NOMO-1 (cell line): ENCODE measurements around the gene UVRAG.

ENCODE experiments used
- DNase-seq, 2 experiments: peaks; one replicate each; lab custom pipeline; 2025; ENCODE audit not compliant: unreplicated experiment in 2 of 2; lab: John Stamatoyannopoulos, UW

UVRAG gene

GRCh38 chr11:75814677-75815344, at the start of gene UVRAG:
Gene UVRAG (plus strand): TSS chr11:75815210. CDS start chr11:75815408, 198 bp downstream.
- DNase-seq, result peak; percentile 99

- DNase-seq, result no peak
These were observed 48.4 kb upstream of the UVRAG start for GRCh38 chr11:75766443-75767227.

- no peak for DNase-seq
These were observed 47.8 kb upstream of the UVRAG start for GRCh38 chr11:75767228-75767572.

- no peak for DNase-seq
These were observed 47.3 kb upstream of the UVRAG start for GRCh38 chr11:75767793-75768111.

- peak; percentile 73 to 89 for DNase-seq
These were observed 46.7 kb upstream of the UVRAG start, which contains the start of gene DGAT2 for GRCh38 chr11:75768112-75768908. Gene DGAT2 (plus strand): TSS chr11:75768778. CDS start chr11:75768992, 214 bp downstream.

- no peak for DNase-seq
These were observed 45.9 kb upstream of the UVRAG start for GRCh38 chr11:75768909-75769771.

GRCh38 chr11:75770102-75770501, 44.9 kb upstream of the UVRAG start:
- DNase-seq, result peak in 1 of 2 experiments; percentile 6

- DNase-seq, result peak; percentile 86 to 90
These were observed 43.2 kb upstream of the UVRAG start for GRCh38 chr11:75771646-75772410.

- peak; percentile 68 to 81 for DNase-seq
These were observed 41.2 kb upstream of the UVRAG start for GRCh38 chr11:75773595-75774353.

GRCh38 chr11:75775056-75775455, 40.0 kb upstream of the UVRAG start:
- DNase-seq, result no peak

- no peak for DNase-seq
These were observed 38.5 kb upstream of the UVRAG start for GRCh38 chr11:75776546-75776945.

GRCh38 chr11:75777461-75778110, 37.4 kb upstream of the UVRAG start:
- DNase-seq, result peak; percentile 24 to 62

GRCh38 chr11:75778962-75779361, 36.0 kb upstream of the UVRAG start:
- no peak for DNase-seq

- DNase-seq, result no peak
These were observed 35.0 kb upstream of the UVRAG start for GRCh38 chr11:75779960-75780359.

GRCh38 chr11:75780888-75781287, 34.1 kb upstream of the UVRAG start:
- no peak for DNase-seq

- no peak for DNase-seq
These were observed 33.7 kb upstream of the UVRAG start for GRCh38 chr11:75781296-75781695.

GRCh38 chr11:75781831-75782230, 33.2 kb upstream of the UVRAG start:
- DNase-seq, result no peak

- no peak for DNase-seq
These were observed 32.3 kb upstream of the UVRAG start for GRCh38 chr11:75782540-75783263.
